ENCODE measurements around the gene ULBP3. TPM values are rescaled to one million over a fixed set of nuclear protein-coding genes. Genes with fewer than 3 reads are reported as not detected.

ULBP3 gene
- total and polyA plus RNA-seq, 2 of the 4 experiments (the other 2 are of a cell fraction) = 11.1 to 35.1 TPM

- dilution Hi-C loops (cut with HindIII; ENCODE audit: low sequenced_read_pairs, unreplicated experiment) (no loop called here), intact Hi-C loops (cut with micrococcal nuclease) (loop anchor here (10.0 kb wide), 1 partner anchor 294 kb away; no protein-coding TSS in a partner anchor), in situ Hi-C loops (cut with MboI; ENCODE audit: low sequenced_read_pairs) (no loop called here)
- Histone ChIP-seq H3K4ac (ENCODE audit: low read depth, low read length) (no peak overlapping the region), H3K4me3 (ENCODE audit: insufficient read depth, low read depth, low read length) (no peak overlapping the region), H3K4me1 (ENCODE audit: control insufficient read depth, insufficient read depth, low read length) (no peaks in the 10 kb centered on the region), H2BK5ac (ENCODE audit: low read depth, low read length, poor library complexity, severe bottlenecking) (no peak overlapping the region), H3K27me3 (ENCODE audit: control insufficient read depth, insufficient read depth, low read length) (peaks cover 39% of the 10 kb centered on the region), H2AFZ (replicated peaks; ENCODE audit: low read length, poor library complexity) (no peak overlapping the region), H3K18ac (ENCODE audit: low read depth, low read length) (no peak overlapping the region), H3K23ac (ENCODE audit: low read depth, low read length) (no peak overlapping the region), H2AK5ac (ENCODE audit: low read depth, low read length) (no peak overlapping the region), H3K14ac (replicated peaks; ENCODE audit: low read depth, low read length) (no peak overlapping the region), H3K9me3 (ENCODE audit: control insufficient read depth, insufficient read depth, low read length) (no peaks in the 10 kb centered on the region), H3K56ac (ENCODE audit: extremely low read depth, insufficient read depth, low read length) (no peak overlapping the region), H3K79me1 (ENCODE audit: low read depth in 1 of 2, low read length in 2 of 2) (no peaks in the 10 kb centered on the region), H3K9ac (ENCODE audit: low read depth, low read length) (no peak overlapping the region), H3K27ac (ENCODE audit: insufficient read depth, low read length) (no peak overlapping the region), H2BK20ac (ENCODE audit: low read depth, low read length) (no peak overlapping the region), H2BK120ac (ENCODE audit: low read depth, low read length) (no peak overlapping the region), H3K36me3 (ENCODE audit: control insufficient read depth, insufficient read depth, low read length) (no peaks in the 10 kb centered on the region), H4K5ac (ENCODE audit: low read depth, low read length) (no peak overlapping the region), H4K8ac (ENCODE audit: low read depth in 2 of 2, low read length in 2 of 2) (no peak overlapping the region), H4K91ac (ENCODE audit: insufficient read depth, low read depth, low read length) (no peak overlapping the region), H3K4me2 (ENCODE audit: low read depth, low read length) (no peak overlapping the region), H2BK15ac (ENCODE audit: low read depth, low read length) (no peak overlapping the region), H2AK9ac (replicated peaks; ENCODE audit: low read depth, low read length, poor library complexity) (no peak overlapping the region), H3K9me1 (ENCODE audit: insufficient read depth, low read length) (no peaks in the 10 kb centered on the region), H4K20me1 (ENCODE audit: insufficient read depth, low read length) (no peaks in the 10 kb centered on the region)
- ATAC-seq (ENCODE audit: low read depth) (no peak), DNase-seq (no peak)
- POLR2A ChIA-PET (ENCODE audit: unreplicated experiment) = no interaction called here
- CTCF ChIA-PET = no interaction called here
- WGBS, 2 experiments (ENCODE audit: extremely low coverage in 2 of 2, insufficient read length in 1 of 2) = no CpG with 5 or more reads among the region's 6 CpGs
- no TSS peak for BruUV-seq (replicated peaks)
- TF ChIP-seq CHD1 (IDR thresholded peaks at IDR 0.05; ENCODE audit: low read depth, low read length) (no peak), CEBPB (IDR thresholded peaks at IDR 0.05; ENCODE audit: low read depth, low read length) (no peak), ELK1 (IDR thresholded peaks at IDR 0.05; ENCODE audit: borderline replicate concordance, low read depth, low read length) (no peak), MAZ (IDR thresholded peaks at IDR 0.05; ENCODE audit: borderline replicate concordance, low read depth, low read length) (no peak), CTCF (conservative IDR thresholded peaks at IDR 0.05; ENCODE audit: low read depth, low read length) (no peak), USF2 (IDR thresholded peaks at IDR 0.05; ENCODE audit: low read depth, low read length) (no peak), RFX5 (IDR thresholded peaks at IDR 0.05; ENCODE audit: low read depth, low read length) (no peak), BHLHE40 (IDR thresholded peaks at IDR 0.05; ENCODE audit: low read depth, low read length) (no peak), RCOR1 (IDR thresholded peaks at IDR 0.05; ENCODE audit: insufficient replicate concordance, low read length) (no peak), RAD21 (IDR thresholded peaks at IDR 0.05; ENCODE audit: low read length) (no peak), POLR2A (IDR thresholded peaks at IDR 0.05; ENCODE audit: low read depth, low read length) (no peak), FOS (IDR thresholded peaks at IDR 0.05; ENCODE audit: low read depth, low read length) (no peak), NFE2L2 (IDR thresholded peaks at IDR 0.05; ENCODE audit: low read depth, low read length) (no peak), MAFK (IDR thresholded peaks at IDR 0.05; ENCODE audit: low read depth, low read length) (no peak), SMC3 (IDR thresholded peaks at IDR 0.05; ENCODE audit: low read depth, low read length) (no peak), MXI1 (IDR thresholded peaks at IDR 0.05; ENCODE audit: borderline replicate concordance, low read depth, low read length) (no peak)
Measured at GRCh38 chr6:150018846-150019580, 49.9 kb downstream of the ULBP3 start.
